ENCODE measurements around the gene SEPTIN5.
"Not testable (repeated sequence)": the region's sequence is repeated elsewhere in the genome, so short reads cannot be mapped to it uniquely, and the experiment has no call there.

SEPTIN5 gene

DNA sequence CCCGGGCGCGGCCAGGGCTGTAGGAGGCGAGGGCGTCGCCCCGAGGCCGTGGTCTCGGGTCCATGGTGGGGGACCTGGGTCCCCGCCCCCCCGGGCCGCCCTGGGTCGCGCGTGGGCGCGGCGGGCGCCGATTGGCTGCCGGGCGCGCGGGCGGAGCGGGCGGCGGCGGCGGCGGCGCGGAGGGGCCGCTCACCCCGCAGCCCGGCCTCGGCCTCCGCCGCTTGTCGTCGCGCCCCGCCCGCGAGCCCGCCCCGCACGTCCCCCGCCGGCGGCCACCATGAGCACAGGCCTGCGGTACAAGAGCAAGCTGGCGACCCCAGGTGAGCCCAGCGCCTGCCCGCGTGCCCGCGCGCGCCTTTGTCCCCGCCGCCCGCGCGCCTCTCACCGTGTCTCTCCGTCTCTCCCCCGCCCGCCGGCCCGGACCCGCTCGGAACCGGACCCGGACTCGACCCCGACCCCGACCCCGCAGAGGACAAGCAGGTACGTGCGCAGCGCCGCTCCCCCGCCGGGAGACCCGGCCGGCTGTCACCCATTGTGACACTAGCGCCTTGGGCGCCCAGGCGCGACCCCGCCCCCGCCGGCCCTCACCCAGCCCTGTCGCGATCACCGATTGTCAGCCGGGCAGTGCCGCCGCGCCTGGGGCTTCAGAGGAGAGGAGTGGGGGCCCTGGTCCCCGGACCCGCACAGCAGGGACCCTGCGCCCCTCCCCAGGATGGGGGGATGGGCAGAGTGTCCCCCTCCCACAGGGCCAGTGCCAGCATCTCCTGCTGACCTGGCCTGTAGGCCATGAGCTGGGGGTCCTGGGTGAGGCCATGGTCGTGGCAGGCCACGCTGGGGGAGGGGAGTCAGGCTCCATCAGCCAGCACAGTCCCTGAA is at the start of gene SEPTIN5:
SEPTIN5 (plus strand) TSS at position 192 of the 876 bp plus-strand sequence; CDS start at position 278, 86 bp downstream.
- DNase-seq: no peak

DNA sequence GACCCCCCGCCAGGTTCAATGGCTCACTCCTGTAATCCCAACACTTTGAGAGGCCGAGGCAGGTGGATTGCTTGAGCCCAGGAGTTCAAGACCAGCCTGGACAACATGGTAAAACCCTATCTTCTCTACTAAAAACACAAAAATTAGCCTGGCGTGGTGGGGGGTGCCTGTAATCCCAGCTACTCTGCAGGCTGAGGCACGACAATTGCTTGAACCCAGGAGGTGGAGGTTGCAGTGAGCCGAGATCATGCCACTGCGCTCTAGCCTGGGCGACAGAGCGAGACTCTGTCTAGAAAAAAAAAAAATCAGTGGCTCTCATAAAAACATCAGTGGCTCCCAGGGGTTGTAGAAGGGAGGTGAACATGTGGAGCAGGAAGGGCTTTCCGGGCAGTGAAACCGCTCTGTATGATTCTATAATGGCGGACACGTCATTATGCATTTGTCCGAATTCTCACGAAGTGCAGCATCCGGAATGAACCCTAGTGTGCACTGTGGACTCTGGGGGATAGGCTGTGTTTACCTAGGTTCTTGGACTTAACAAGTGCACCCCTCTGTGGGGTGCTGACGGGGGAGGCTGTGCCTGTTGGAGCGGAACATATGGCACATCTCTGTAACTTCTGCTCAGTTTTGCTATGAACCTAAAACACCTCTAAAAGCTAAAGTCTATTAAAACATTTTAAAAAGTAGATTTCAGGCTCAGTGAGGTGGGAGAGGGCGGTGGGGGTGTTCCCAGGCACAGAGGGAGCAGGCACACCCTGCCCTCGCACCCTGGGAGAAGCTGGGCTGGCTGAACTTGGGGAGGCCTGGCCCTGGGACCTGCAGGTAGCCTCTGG is 49.1 kb upstream of the SEPTIN5 start:
- DNase-seq: no peak

DNA sequence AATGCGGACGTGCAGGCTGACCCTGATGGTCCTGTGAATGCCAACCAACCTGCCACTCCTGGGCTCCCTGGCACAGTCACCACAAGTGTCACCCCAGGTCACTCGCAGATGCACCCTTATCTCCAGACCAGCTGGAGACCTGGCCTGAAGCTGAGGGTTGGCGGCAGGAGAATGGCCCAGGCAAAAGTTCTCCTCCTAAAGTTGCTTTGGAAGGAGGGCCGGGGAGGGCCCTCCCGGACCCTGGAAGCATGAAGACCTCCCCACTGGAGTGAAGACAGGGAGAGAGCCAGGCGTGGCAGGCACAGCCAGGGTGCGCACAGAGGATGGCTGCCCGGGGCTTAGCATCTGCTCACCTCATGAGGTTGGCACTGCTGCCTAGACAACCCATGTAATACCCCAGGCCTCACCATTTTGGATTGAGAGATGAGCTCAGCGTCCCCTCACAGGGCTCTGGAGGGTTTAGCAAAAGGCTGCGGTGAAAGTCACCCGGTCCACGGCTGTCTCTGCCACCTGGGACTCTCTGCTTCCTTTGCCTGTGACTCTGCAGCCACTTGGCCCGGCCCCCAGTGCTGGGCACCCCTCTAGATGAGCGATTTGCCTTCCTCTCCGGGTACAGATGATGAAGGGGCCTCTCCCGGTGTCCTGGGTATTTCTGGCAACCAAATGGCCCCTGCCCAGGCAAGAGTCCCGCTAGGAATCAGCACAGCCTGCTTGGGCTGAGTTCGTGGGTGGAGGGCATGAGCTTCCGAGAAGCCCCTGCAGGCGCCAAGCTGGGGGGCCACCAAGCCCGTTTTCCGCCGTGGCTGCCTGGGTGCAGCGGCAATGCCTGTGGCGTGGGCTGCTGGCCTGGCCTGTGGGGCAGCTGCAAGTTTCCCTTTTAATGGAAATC is 48.3 kb upstream of the SEPTIN5 start:
- DNase-seq: no peak

DNA sequence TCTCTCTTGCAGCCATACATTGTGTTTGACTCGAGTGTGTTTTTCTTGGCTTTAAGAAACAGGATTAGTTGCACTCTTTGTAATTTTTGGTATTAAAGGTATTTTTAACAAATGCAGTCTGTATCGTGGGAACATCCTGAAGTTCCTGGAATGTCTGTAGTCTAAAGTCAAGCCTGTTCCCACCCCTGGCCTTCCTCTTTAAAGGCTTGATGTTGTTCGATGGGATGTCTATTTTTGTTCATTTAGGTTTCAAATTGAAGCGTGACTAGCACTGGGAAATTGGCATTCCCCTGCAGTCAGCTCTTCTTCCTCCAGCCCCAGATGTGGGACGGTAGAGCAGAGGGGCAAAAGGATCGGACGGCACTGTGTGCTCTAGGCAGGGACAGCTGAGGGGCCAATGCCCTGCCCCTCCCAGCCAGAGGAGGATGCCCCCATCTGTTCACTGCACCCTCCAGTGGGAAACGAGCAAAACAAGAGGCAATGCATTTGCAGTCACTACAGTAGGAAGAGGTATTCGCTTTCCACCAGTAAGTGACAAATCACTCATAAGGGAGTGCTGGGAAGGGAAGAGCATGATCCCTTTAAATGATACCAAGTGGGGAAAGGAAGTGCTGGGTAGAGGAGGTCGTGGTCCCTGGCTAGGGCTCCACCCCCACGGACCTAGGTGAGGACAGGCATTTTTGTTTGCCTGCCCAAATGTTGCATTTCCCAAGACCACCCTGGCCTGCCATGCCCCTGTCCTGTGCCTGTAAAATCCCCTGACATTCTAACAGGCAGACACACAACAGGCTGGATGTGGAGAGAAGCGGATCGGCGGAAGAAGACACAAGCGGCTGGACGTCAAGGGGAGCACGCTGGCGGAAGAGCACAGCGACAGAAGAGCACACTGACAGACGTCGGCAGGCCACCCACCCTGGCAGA is 47.4 kb upstream of the SEPTIN5 start:
- DNase-seq: no peak

DNA sequence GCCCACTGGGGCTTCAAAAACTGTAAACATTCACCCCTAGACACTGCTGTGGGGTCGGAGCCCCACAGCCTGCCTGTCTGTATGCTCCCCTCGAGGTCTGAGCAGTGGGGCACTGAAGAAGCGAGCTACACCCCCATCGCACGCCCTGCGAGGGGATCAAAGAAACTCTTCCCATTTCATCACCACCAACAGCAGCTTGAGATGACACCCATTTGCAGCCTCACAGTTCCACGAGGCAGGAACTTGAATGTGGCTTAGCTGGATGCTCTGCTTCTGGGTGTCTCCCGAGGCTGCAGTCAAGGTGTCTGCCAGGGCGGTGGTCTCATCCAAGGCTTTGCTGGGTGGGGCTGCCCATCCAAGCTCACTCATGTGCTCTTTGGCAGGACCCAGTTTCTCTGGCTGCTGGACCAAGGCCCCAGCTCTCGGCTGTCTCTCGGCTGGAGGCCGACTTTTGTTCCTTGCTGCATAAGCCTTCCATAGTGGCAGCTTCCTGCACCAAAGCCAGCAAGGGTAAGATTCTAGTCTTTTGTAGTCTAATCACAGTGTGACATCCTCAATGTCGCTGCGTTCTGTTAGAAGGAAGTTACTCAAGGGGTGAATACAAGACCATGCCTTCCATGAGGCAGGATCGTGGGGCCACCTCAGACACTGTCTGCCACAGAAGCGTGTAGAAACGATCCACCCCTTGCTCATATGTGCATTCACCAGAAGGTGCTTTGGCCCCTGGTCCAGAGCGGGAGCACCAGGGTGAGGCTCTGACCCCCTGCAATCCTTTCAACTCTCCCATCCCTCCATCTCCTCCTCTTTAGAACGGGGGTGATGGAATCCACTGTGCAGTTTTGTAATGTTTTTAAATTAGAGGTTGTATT is 46.2 kb upstream of the SEPTIN5 start:
- DNase-seq: no peak

DNA sequence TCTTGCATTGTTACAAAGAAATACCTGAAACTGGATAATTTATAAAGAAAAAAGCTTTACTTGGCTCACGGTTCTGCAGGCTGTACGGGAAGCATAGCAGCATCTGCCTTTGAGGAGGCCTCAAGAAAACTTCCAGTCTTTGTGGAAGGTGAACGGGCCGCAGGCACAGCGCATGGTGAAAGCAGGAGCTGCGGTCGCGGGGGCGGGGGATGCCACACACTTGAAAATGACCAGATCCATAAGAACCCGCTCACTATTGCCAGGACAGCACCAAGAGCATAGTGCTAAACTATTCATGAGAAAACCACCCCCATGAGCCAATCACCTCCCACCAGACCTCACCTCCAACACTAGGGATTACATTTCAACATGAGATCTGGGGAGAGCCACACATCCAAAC is 45.6 kb upstream of the SEPTIN5 start:
- no peak for DNase-seq

DNA sequence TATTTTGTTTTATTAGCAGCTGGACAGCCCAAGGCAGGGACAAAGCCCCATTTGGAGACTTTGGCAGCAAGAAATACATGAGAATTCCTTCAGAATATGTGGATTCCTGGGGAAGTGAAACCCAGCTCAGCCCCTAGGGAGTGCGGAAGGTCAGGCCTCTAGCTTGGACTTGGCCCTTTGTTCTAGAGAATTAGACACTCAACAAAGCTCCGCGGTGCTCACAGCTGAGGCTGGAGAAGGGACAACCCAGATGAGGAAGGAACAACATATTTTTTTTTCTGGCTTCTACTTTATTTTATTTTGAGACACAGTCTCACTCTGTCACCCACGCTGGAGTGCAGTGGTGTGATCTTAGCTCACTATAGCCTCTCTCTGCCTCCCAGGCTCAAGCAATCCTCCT is 44.7 kb upstream of the SEPTIN5 start:
- DNase-seq: no peak

DNA sequence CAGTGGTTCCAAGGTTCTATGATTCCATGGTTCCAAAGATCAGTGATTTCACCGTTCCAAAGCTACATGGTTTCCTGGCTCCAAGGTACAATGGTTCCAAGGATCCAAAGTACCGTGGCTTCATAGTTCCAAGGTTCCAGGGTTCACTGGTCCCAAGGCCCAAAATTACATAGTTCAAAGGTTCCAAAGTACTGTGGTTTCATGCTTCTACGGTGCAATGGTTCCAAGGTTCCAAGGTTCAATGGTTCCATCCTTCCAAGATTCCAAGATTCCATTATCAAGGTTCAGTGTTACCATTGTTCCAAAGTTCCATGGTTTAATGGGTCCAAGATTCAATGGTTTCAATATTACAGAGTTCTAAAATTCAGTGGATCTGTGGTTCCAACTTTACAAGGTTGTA is 43.0 kb upstream of the SEPTIN5 start:
- DNase-seq: no peak

DNA sequence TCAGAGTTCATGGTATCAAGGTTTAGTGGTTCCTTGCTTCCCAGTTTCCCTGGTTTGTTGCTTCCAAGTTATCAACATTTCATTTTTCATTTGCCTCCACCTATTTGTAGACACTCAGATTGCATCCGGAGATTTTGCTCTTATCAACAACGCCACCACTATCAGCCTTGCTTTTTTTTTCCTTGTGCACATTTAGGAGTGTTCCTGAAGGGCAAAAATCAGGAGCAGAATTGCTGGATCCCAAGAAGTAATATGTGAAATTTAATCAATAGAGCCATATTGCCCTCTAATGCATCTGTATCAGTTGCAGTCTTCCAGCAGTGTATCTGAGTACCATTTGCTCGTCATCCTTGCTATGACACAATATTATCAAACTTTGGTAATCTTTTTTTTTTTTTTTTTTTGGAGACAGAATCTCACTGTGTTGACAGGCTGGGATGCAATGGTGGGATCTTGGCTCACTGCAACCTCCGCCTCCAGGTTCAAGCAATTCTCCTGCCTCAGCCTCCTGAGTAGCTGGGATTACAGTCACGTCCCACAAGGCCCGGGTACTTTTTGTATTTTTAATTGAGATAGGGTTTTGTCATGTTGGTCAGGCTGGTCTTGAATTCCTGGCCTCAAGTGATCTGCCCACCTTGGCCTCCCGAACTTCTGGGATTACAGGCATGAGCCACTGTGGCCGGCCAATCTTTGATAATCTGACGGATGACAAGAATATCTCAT is 42.1 kb upstream of the SEPTIN5 start:
- no peak for DNase-seq

DNA sequence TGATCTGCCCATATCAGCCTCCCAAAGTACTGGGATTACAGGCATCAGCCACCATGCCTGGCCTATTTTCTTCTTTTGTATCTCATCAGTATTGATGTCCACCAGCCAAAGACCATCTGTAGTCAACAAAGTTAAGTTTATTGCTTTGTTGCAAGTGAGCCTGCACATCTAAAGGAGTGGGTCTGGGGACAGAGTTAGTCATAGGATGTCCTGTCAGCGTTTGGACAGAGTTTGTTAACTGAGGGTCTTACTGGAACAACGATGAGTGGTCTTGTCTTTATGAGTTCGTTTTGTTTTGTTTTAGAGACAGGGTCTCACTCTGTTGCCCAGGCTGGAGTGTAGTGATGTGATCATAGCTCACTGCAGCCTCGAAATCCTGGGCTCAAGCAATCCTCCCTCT is 40.6 kb upstream of the SEPTIN5 start:
- no peak for DNase-seq

DNA sequence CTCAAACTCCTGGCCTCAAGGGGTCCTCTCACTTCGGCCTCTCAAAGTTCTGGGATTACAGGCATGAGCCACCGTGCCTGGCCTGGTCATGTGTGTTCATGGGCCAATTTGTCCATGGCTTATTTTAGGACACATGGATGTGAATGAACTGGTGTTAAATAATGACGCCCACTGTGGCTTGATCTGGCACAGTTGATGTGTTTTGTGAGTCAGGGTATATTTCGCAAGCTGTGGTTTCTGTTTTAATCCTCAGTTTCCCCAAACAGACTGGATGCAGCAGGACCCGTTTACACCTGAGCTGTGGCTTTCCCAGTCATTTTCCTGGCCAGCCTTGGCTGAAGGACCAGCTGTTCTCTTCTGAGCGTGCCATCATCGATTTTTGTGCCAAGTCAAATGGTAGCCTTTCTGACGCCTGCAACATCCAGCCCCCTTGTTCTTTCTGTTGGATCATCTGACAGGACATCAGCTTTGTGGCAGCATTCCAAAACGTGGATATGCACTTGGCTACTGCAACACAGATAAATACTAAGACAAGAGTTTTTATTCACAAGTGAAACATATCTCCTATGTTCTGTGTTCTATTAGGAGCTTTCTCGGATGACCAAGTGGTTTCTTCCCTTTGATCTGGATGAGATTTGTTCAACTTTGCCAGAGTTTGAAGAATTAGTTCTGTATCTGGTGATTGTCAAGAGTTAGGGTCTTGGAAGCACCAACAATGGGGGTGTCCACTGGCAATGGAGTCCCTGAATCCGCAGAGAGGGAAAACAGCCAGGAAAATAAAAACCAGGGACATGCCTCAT is 40.0 kb upstream of the SEPTIN5 start:
- DNase-seq: no peak

DNA sequence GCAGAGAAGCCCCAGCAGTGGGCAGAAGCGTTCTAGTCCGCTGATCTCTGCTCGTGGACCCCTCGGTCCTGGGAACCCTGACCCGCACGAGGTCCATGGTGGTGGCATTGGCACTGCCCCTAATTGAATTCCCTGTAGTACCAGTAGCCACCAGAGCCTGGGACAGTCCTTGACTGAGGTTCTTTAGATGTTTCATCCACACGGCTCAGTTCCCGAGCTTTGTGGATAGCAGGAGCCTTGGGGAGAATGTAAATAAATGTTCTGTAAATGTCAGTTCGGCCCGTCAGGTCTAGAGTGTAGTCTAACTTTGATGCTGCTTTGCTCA is 39.4 kb upstream of the SEPTIN5 start:
- no peak for DNase-seq

DNA sequence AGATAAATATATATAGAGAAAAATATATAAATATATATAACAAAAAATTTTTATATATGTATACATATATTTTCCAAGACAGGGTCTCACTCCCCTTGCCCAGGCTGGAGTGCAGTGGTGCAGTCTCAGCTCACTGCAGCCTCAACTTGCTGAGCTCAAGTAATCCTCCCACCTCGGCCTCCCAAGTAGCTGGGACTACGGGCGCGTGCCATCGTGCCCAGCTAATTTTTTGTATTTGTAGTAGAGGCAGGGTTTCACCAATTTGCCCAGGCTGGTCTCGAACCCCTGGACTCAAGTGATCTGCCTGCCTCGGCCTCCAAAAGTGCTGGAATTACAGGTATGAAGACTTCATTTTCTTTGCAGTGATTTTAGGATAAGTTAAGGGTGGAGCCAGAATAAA is 38.9 kb upstream of the SEPTIN5 start:
- DNase-seq: no peak

DNA sequence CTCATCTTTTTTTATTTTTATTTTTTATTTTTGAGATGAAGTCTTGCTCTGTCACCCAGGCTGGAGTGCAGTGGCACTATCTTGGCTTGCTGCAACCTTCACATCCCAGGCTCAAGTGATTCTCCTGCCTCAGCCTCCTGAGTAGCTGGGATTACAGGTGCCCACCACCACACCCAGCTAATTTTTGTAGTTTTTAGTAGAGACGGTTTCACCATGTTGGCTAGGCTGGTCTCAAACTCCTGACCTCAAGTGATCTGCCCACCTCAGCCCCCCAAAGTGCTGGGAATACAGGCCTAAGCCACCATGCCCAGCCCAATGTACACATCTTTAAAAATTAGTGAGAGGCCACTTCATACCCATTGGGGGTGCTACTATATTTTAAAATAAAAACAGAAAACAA is 37.9 kb upstream of the SEPTIN5 start:
- not testable (repeated sequence) for DNase-seq

DNA sequence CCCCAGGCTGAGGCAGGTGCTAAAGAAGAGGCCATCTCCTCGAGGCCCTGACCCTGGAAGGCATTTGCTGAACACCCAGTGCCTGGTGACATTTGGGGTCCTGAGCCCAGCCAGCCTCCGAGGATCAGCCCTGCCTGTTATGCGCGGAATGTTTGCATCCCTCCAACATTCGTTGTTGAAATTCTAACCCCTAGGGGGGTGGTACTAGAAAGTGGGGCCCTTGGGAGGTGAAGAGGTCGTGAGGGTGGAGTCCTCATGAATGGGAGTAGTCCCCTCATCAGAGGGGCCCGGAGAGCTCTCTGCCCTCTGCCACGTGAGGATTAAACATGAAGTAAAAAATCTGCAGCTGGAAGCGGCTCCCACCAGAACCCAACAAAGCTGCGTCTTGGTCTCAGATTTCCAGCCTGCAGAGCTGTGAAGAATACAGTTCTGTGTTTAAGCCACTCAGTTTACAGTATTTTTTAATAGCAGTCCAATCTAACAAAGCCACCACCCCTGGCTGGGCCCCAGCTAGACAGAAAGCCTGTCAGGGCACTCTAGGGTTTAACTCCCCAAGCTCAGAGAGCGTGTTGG is 35.3 kb upstream of the SEPTIN5 start:
- DNase-seq: no peak

DNA sequence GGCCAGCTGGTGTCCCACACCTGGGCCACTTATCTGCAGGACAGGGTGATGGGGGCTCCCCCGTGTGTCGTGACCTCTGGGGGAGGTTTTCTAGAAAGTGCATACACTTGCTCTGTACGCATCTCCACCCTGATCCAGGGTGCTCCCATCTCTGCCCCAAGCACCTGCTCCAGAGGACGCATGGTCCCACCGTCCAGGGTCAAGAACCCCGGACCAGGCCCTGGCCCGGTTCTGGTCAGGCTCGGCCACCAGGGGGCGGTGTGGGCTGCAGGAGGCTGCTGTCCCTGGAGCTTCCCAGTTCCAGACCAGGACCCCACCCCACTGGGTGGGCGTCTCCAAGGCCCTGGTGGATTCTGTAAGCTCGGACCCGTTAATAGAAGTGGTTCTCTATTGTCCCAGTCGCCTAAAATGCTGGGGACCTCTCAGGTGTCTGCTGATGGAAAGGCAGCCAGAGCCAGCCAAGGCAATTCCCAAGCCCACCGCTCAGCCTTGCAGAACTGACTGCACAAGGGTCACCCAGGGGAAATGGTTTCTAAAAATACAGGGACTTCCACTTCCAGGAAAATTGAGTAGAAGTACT is 34.7 kb upstream of the SEPTIN5 start:
- DNase-seq: peak in 1 of 2 experiments; percentile 29

DNA sequence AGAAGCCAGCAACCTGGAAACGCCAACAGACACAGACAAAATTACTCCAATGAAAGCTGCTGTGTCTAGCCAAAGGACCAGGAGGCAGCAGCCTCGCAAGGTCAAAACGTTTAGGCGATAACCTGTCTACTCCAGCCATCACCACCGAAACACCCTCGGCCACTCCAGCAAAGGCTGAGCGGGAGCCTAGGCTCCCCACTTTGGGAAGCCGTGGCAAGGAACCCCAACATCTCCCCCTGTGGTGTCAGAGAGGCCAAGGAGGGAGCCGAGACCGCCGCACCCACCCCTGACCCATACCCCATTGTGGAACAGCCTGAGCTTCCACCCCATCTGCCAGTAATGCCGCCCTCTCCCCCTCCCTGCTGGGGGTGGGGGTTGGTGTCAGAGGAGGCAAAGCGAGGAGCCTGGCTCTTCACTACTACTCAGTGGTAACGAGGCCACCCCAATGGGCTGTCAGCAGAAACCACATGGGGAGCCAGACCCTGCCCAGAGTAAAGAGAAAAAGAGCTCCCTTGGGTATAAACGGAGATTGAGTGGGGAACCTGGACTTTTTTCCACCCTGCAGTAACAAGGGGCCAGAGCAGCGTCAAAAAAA is 33.9 kb upstream of the SEPTIN5 start:
- no peak for DNase-seq
